C4-2B (cell line): Measurements from ENCODE around the gene FAM174C.

Experiments
- H3K27ac ChIP-seq: fragments of 450-650 bp; 2 replicates; pipeline ENCODE4 v1.5.1; 2017
- CTCF ChIP-seq: fragments of 450-650 bp; conservative IDR thresholded peaks from 2 replicates; pipeline ENCODE4 v1.5.1; 2017; ENCODE audit warnings: mild to moderate bottlenecking
- ZFX ChIP-seq: fragments of 450-650 bp; IDR thresholded peaks from 2 replicates; pipeline ENCODE4 v1.6.1; 2017

FAM174C gene

GRCh38 chr19:1278074-1278473, 2.7 kb downstream of the FAM174C start:
- H3K27ac ChIP-seq: no peak overlapping the region
- no peak for TF ChIP-seq CTCF
- no peak for TF ChIP-seq ZFX

GRCh38 chr19:1278713-1279660, 3.7 kb downstream of the FAM174C start:
- TF ChIP-seq CTCF: no peak
- TF ChIP-seq ZFX: no peak
- H3K27ac ChIP-seq: no peak overlapping the region

GRCh38 chr19:1279782-1280341, 4.5 kb downstream of the FAM174C start:
- peak overlapping the region; percentile 7; the same call in 1 of the 2 replicates for H3K27ac ChIP-seq
- peak; percentile 98 for TF ChIP-seq CTCF
- no peak for TF ChIP-seq ZFX

- TF ChIP-seq ZFX: no peak
- TF ChIP-seq CTCF: no peak
- H3K27ac ChIP-seq: no peak overlapping the region
Observed at GRCh38 chr19:1280636-1281568, 5.6 kb downstream of the FAM174C start.

GRCh38 chr19:1281569-1282287, 6.4 kb downstream of the FAM174C start:
- TF ChIP-seq ZFX (no peak), CTCF (no peak)
- H3K27ac ChIP-seq: no peak overlapping the region

- TF ChIP-seq CTCF: no peak
- no peak for TF ChIP-seq ZFX
- peak overlapping the region; percentile 83 for H3K27ac ChIP-seq
Observed at GRCh38 chr19:1282588-1283206, 7.4 kb downstream of the FAM174C start.
